ENCODE results near the gene EXOSC6. TPM values are rescaled to one million over a fixed set of nuclear protein-coding genes. Genes with fewer than 3 reads are reported as not detected.
"Not testable (repeated sequence)": the region's sequence is repeated elsewhere in the genome, so short reads cannot be mapped to it uniquely, and the experiment has no call there.

The EXOSC6 gene
- total RNA-seq, 1 experiment from 2014 or later, result 41.6 TPM

GRCh38 chr16:70204010-70204409 is 47.7 kb downstream of the EXOSC6 start:
- no CpG with 5 or more reads among the region's 29 CpGs for WGBS (ENCODE audit: extremely low coverage, insufficient read length, low lambda C conversion rate)
- H4K8ac ChIP-seq (replicated peaks; ENCODE audit: insufficient read length, low read depth, low read length); H3K4me1 ChIP-seq (ENCODE audit: insufficient read depth, low read length); H3K18ac ChIP-seq (ENCODE audit: insufficient read length, low read depth, low read length); H4K20me1 ChIP-seq (ENCODE audit: control insufficient read depth, insufficient read depth, insufficient read length); H3K27ac Mint-ChIP-seq; H3K23ac ChIP-seq (ENCODE audit: insufficient read length, low read depth, low read length); H3K9me3 ChIP-seq (ENCODE audit: control insufficient read depth, low read depth, low read length); H3K4me3 Mint-ChIP-seq; H4K91ac ChIP-seq (ENCODE audit: insufficient read length, low read depth, low read length); H2BK20ac ChIP-seq (ENCODE audit: low read depth, low read length, poor library complexity, severe bottlenecking); H3K4me2 ChIP-seq (ENCODE audit: insufficient read depth, insufficient read length, low read length); H3K56ac ChIP-seq (ENCODE audit: insufficient read length, low read depth, low read length); H3K4me1 Mint-ChIP-seq; H2BK15ac ChIP-seq (ENCODE audit: low read depth, low read length); H3K27me3 ChIP-seq (ENCODE audit: insufficient read depth, low read length); H3K27ac ChIP-seq (ENCODE audit: insufficient read length, low read depth, low read length); H2AK5ac ChIP-seq (ENCODE audit: insufficient read length, low read length); H2BK120ac ChIP-seq (ENCODE audit: low read depth, low read length, poor library complexity, severe bottlenecking); H3K27me3 Mint-ChIP-seq (ENCODE audit: low read depth); H3K9ac ChIP-seq (ENCODE audit: extremely low read depth, insufficient read length, low read length); H4K5ac ChIP-seq (ENCODE audit: insufficient read length, low read depth, low read length); H3K79me2 ChIP-seq (ENCODE audit: insufficient read depth, low read length); H3K4ac ChIP-seq (ENCODE audit: low read depth, low read length); H2BK12ac ChIP-seq (ENCODE audit: insufficient read length, low read depth, low read length); H2AFZ ChIP-seq (ENCODE audit: low read length); H2BK5ac ChIP-seq (ENCODE audit: insufficient read length, low read length); H3K9me3 Mint-ChIP-seq; H3K79me1 ChIP-seq (ENCODE audit: insufficient read depth, low read depth, low read length, poor library complexity, severe bottlenecking); H3K23me2 ChIP-seq (ENCODE audit: insufficient read length, low read depth, low read length, poor library complexity, severe bottlenecking); H3T11ph ChIP-seq (ENCODE audit: low read length); DNase-seq; H3K14ac ChIP-seq (ENCODE audit: insufficient read depth, low read length): not testable (repeated sequence)
- peaks cover 9 to 25% (median 18%) of the 10 kb centered on the region in 3 experiments for H3K36me3 Mint-ChIP-seq (ENCODE audit: insufficient read depth in 1 of 3, low read depth in 3 of 3)

DNA sequence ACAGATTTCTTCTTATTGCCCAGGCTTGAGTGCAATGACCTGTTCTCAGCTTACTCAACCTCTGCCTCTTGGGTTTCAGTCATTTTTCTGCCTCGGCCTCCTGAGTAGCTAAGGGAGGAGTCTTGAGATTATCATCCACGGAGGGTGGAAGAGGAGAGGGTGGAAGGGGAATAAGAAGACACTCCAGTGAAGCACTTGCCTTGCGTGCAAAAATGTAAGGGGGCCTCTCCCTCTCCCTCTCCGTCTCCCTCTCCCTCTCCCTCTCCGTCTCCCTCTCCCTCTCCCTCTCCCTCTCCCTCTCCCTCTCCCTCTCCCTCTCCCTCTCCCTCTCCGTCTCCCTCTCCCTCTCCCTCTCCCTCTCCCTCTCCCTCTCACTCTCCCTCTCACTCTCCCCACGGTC is 48.2 kb downstream of the EXOSC6 start:
- not testable (repeated sequence) for H2AFZ ChIP-seq (ENCODE audit: low read length); H3K9ac ChIP-seq (ENCODE audit: extremely low read depth, insufficient read length, low read length); H4K91ac ChIP-seq (ENCODE audit: insufficient read length, low read depth, low read length); H3K4me2 ChIP-seq (ENCODE audit: insufficient read depth, insufficient read length, low read length); H2BK120ac ChIP-seq (ENCODE audit: low read depth, low read length, poor library complexity, severe bottlenecking); H3K23me2 ChIP-seq (ENCODE audit: insufficient read length, low read depth, low read length, poor library complexity, severe bottlenecking); H3K4me1 Mint-ChIP-seq; H2BK20ac ChIP-seq (ENCODE audit: low read depth, low read length, poor library complexity, severe bottlenecking); H3K79me2 ChIP-seq (ENCODE audit: insufficient read depth, low read length); H3K27me3 Mint-ChIP-seq (ENCODE audit: low read depth); H2AK5ac ChIP-seq (ENCODE audit: insufficient read length, low read length); H2BK5ac ChIP-seq (ENCODE audit: insufficient read length, low read length); H2BK12ac ChIP-seq (ENCODE audit: insufficient read length, low read depth, low read length); H3K79me1 ChIP-seq (ENCODE audit: insufficient read depth, low read depth, low read length, poor library complexity, severe bottlenecking); H3K9me3 ChIP-seq (ENCODE audit: control insufficient read depth, low read depth, low read length); H3K27me3 ChIP-seq (ENCODE audit: insufficient read depth, low read length); H3K27ac ChIP-seq (ENCODE audit: insufficient read length, low read depth, low read length); H4K5ac ChIP-seq (ENCODE audit: insufficient read length, low read depth, low read length); H3T11ph ChIP-seq (ENCODE audit: low read length); H3K4me3 Mint-ChIP-seq; H3K56ac ChIP-seq (ENCODE audit: insufficient read length, low read depth, low read length); H3K4ac ChIP-seq (ENCODE audit: low read depth, low read length); H4K8ac ChIP-seq (replicated peaks; ENCODE audit: insufficient read length, low read depth, low read length); H3K9me3 Mint-ChIP-seq; DNase-seq; H3K23ac ChIP-seq (ENCODE audit: insufficient read length, low read depth, low read length); H3K4me1 ChIP-seq (ENCODE audit: insufficient read depth, low read length); H3K27ac Mint-ChIP-seq; H4K20me1 ChIP-seq (ENCODE audit: control insufficient read depth, insufficient read depth, insufficient read length); H3K18ac ChIP-seq (ENCODE audit: insufficient read length, low read depth, low read length); H3K14ac ChIP-seq (ENCODE audit: insufficient read depth, low read length); H2BK15ac ChIP-seq (ENCODE audit: low read depth, low read length)
- H3K36me3 Mint-ChIP-seq (ENCODE audit: insufficient read depth in 1 of 3, low read depth in 3 of 3), result peaks cover 9 to 25% (median 18%) of the 10 kb centered on the region in 3 experiments
- WGBS (ENCODE audit: extremely low coverage, insufficient read length, low lambda C conversion rate), result no CpG with 5 or more reads among the region's 7 CpGs
